ENCODE results near the gene AHRR.
"Not testable (repeated sequence)": the region's sequence is repeated elsewhere in the genome, so short reads cannot be mapped to it uniquely, and the experiment has no call there.

The AHRR gene

GRCh38 chr5:478982-479535, 157.5 kb downstream of the AHRR start:
- Histone ChIP-seq H3K36me3 (ENCODE audit: control insufficient read depth, insufficient read depth, low read length) (no peaks in the 10 kb centered on the region), H3K4me3 (ENCODE audit: low read length) (no peak overlapping the region), H3K9me3 (ENCODE audit: control insufficient read depth, low read length) (no peaks in the 10 kb centered on the region), H3K4me1 (ENCODE audit: control insufficient read depth, insufficient read depth, low read length) (no peaks in the 10 kb centered on the region), H3K27me3 (ENCODE audit: control insufficient read depth, insufficient read depth, low read length) (peaks cover 22% of the 10 kb centered on the region), H3K9ac (ENCODE audit: low read length) (no peak overlapping the region)

- no peaks in the 10 kb centered on the region for H3K9me3 ChIP-seq (ENCODE audit: control insufficient read depth, low read length)
- no peaks in the 10 kb centered on the region for H3K4me1 ChIP-seq (ENCODE audit: control insufficient read depth, insufficient read depth, low read length)
- no peaks in the 10 kb centered on the region for H3K36me3 ChIP-seq (ENCODE audit: control insufficient read depth, insufficient read depth, low read length)
- no peak overlapping the region for H3K9ac ChIP-seq (ENCODE audit: low read length)
- no peak overlapping the region for H3K4me3 ChIP-seq (ENCODE audit: low read length)
- H3K27me3 ChIP-seq (ENCODE audit: control insufficient read depth, insufficient read depth, low read length): peaks cover 22% of the 10 kb centered on the region
Observed at GRCh38 chr5:479566-480319, 158.2 kb downstream of the AHRR start.

- Histone ChIP-seq H3K9ac (ENCODE audit: low read length) (no peak overlapping the region), H3K9me3 (ENCODE audit: control insufficient read depth, low read length) (no peaks in the 10 kb centered on the region), H3K36me3 (ENCODE audit: control insufficient read depth, insufficient read depth, low read length) (no peaks in the 10 kb centered on the region), H3K27me3 (ENCODE audit: control insufficient read depth, insufficient read depth, low read length) (peaks cover 8% of the 10 kb centered on the region), H3K4me1 (ENCODE audit: control insufficient read depth, insufficient read depth, low read length) (no peaks in the 10 kb centered on the region), H3K4me3 (ENCODE audit: low read length) (no peak overlapping the region)
Observed at GRCh38 chr5:481347-481746, 159.8 kb downstream of the AHRR start.

- H3K27me3 ChIP-seq (ENCODE audit: control insufficient read depth, insufficient read depth, low read length): peaks cover 5% of the 10 kb centered on the region
- no peak overlapping the region for H3K4me3 ChIP-seq (ENCODE audit: low read length)
- H3K9ac ChIP-seq (ENCODE audit: low read length): no peak overlapping the region
Observed at GRCh38 chr5:482021-482420, 160.5 kb downstream of the AHRR start.

GRCh38 chr5:482506-482905, 161.0 kb downstream of the AHRR start:
- Histone ChIP-seq H3K4me1 (ENCODE audit: control insufficient read depth, insufficient read depth, low read length) (no peaks in the 10 kb centered on the region), H3K36me3 (ENCODE audit: control insufficient read depth, insufficient read depth, low read length) (no peaks in the 10 kb centered on the region), H3K27me3 (ENCODE audit: control insufficient read depth, insufficient read depth, low read length) (peaks cover 5% of the 10 kb centered on the region), H3K9me3 (ENCODE audit: control insufficient read depth, low read length) (no peaks in the 10 kb centered on the region), H3K4me3 (ENCODE audit: low read length) (no peak overlapping the region), H3K9ac (ENCODE audit: low read length) (no peak overlapping the region)

More at GRCh38 chr5:482021-482420, 160.5 kb downstream of the AHRR start:
- Histone ChIP-seq H3K4me1 (ENCODE audit: control insufficient read depth, insufficient read depth, low read length) (no peaks in the 10 kb centered on the region), H3K9me3 (ENCODE audit: control insufficient read depth, low read length) (no peaks in the 10 kb centered on the region), H3K36me3 (ENCODE audit: control insufficient read depth, insufficient read depth, low read length) (no peaks in the 10 kb centered on the region)

- Histone ChIP-seq H3K9ac (ENCODE audit: low read length) (no peak overlapping the region), H3K9me3 (ENCODE audit: control insufficient read depth, low read length) (no peaks in the 10 kb centered on the region), H3K36me3 (ENCODE audit: control insufficient read depth, insufficient read depth, low read length) (no peaks in the 10 kb centered on the region), H3K4me3 (ENCODE audit: low read length) (no peak overlapping the region), H3K4me1 (ENCODE audit: control insufficient read depth, insufficient read depth, low read length) (no peaks in the 10 kb centered on the region), H3K27me3 (ENCODE audit: control insufficient read depth, insufficient read depth, low read length) (peaks cover 5% of the 10 kb centered on the region)
Observed at GRCh38 chr5:483011-483410, 161.5 kb downstream of the AHRR start.

GRCh38 chr5:483434-484140, 162.1 kb downstream of the AHRR start:
- Histone ChIP-seq H3K4me3 (ENCODE audit: low read length) (no peak overlapping the region), H3K9me3 (ENCODE audit: control insufficient read depth, low read length) (no peaks in the 10 kb centered on the region), H3K4me1 (ENCODE audit: control insufficient read depth, insufficient read depth, low read length) (no peaks in the 10 kb centered on the region), H3K9ac (ENCODE audit: low read length) (no peak overlapping the region), H3K27me3 (ENCODE audit: control insufficient read depth, insufficient read depth, low read length) (peaks cover 5% of the 10 kb centered on the region), H3K36me3 (ENCODE audit: control insufficient read depth, insufficient read depth, low read length) (no peaks in the 10 kb centered on the region)

- Histone ChIP-seq H3K9me3 (ENCODE audit: control insufficient read depth, low read length) (no peaks in the 10 kb centered on the region), H3K9ac (ENCODE audit: low read length) (no peak overlapping the region), H3K36me3 (ENCODE audit: control insufficient read depth, insufficient read depth, low read length) (no peaks in the 10 kb centered on the region), H3K27me3 (ENCODE audit: control insufficient read depth, insufficient read depth, low read length) (peaks cover 5% of the 10 kb centered on the region), H3K4me3 (ENCODE audit: low read length) (no peak overlapping the region), H3K4me1 (ENCODE audit: control insufficient read depth, insufficient read depth, low read length) (no peaks in the 10 kb centered on the region)
Observed at GRCh38 chr5:484556-484955, 163.0 kb downstream of the AHRR start.

GRCh38 chr5:485113-485945, 163.8 kb downstream of the AHRR start:
- H3K4me1 ChIP-seq (ENCODE audit: control insufficient read depth, insufficient read depth, low read length): no peaks in the 10 kb centered on the region
- no peak overlapping the region for H3K9ac ChIP-seq (ENCODE audit: low read length)
- H3K9me3 ChIP-seq (ENCODE audit: control insufficient read depth, low read length): no peaks in the 10 kb centered on the region
- H3K27me3 ChIP-seq (ENCODE audit: control insufficient read depth, insufficient read depth, low read length): no peaks in the 10 kb centered on the region
- H3K36me3 ChIP-seq (ENCODE audit: control insufficient read depth, insufficient read depth, low read length): no peaks in the 10 kb centered on the region
- H3K4me3 ChIP-seq (ENCODE audit: low read length): no peak overlapping the region

GRCh38 chr5:485946-486491, 164.5 kb downstream of the AHRR start:
- Histone ChIP-seq H3K9me3 (ENCODE audit: control insufficient read depth, low read length) (no peaks in the 10 kb centered on the region), H3K4me3 (ENCODE audit: low read length) (no peak overlapping the region), H3K36me3 (ENCODE audit: control insufficient read depth, insufficient read depth, low read length) (no peaks in the 10 kb centered on the region), H3K27me3 (ENCODE audit: control insufficient read depth, insufficient read depth, low read length) (no peaks in the 10 kb centered on the region), H3K9ac (ENCODE audit: low read length) (no peak overlapping the region), H3K4me1 (ENCODE audit: control insufficient read depth, insufficient read depth, low read length) (no peaks in the 10 kb centered on the region)

GRCh38 chr5:486597-486996, 165.1 kb downstream of the AHRR start:
- H3K4me3 ChIP-seq (ENCODE audit: low read length); H3K27me3 ChIP-seq (ENCODE audit: control insufficient read depth, insufficient read depth, low read length); H3K9ac ChIP-seq (ENCODE audit: low read length); H3K9me3 ChIP-seq (ENCODE audit: control insufficient read depth, low read length); H3K36me3 ChIP-seq (ENCODE audit: control insufficient read depth, insufficient read depth, low read length); H3K4me1 ChIP-seq (ENCODE audit: control insufficient read depth, insufficient read depth, low read length): not testable (repeated sequence)

Measured in mucosa of stomach (tissue), 1 donor.